Naive thymus-derived CD8-positive, alpha-beta T cell (primary cell): ENCODE measurements around the gene RNASEH2B. TPM values are rescaled to one million over a fixed set of nuclear protein-coding genes. Genes with fewer than 3 reads are reported as not detected.

Experiments
- ATAC-seq, 2 donors: fragments of 150-1000 bp; cut with Tn5 transposase in 1 of 2; sonication (Bioruptor Pico), chemical (Tn5 transposase) in 1 of 2; 1 replicate in 1 of 2; 2 replicates in 1 of 2; pipeline ENCODE4 v1.10.0; 2021; ENCODE audit warnings: mild to moderate bottlenecking in 2 of 2, moderate library complexity in 2 of 2
- POLR2A ChIA-PET: fragments of 350-600 bp; sonication (Branson Sonifier 250); formaldehyde crosslinking; loops from one replicate; lab custom pipeline; 2021; ENCODE audit warnings: antibody characterized with exemption; lab: Charles Lee
- DNase-seq, 10 donors: peaks; one replicate each; pipeline versions ENCODE4 v3.0.0 to v3.0.0-alpha.2; 2020 to 2022
- H3K27ac Mint-ChIP-seq, 10 donors: one replicate each; pipeline ENCODE4 v1.8.0; 2020 to 2022; ENCODE audit warnings: mild to moderate bottlenecking in 10 of 10, mixed read lengths in 10 of 10, moderate library complexity in 4 of 10, inconsistent platforms in 1 of 10
- H3K27me3 Mint-ChIP-seq, 5 donors: one replicate each; pipeline ENCODE4 v1.8.0; 2021 to 2022; ENCODE audit warnings: mixed read lengths in 5 of 5
- H3K36me3 Mint-ChIP-seq, 3 donors: one replicate each; pipeline ENCODE4 v1.8.0; 2020 to 2022; ENCODE audit warnings: mixed read lengths in 3 of 3, mild to moderate bottlenecking in 2 of 3, inconsistent platforms in 1 of 3
- H3K4me1 Mint-ChIP-seq, 4 donors: one replicate each; pipeline ENCODE4 v1.8.0; 2021 to 2022; ENCODE audit warnings: mixed read lengths in 4 of 4
- H3K4me3 Mint-ChIP-seq, 10 donors: one replicate each; pipeline ENCODE4 v1.8.0; 2020 to 2022; ENCODE audit warnings: mild to moderate bottlenecking in 10 of 10, mixed read lengths in 10 of 10, moderate library complexity in 6 of 10, inconsistent platforms in 1 of 10
- H3K9me3 Mint-ChIP-seq, 9 donors: one replicate each; pipeline ENCODE4 v1.8.0; 2020 to 2022; ENCODE audit warnings: mixed read lengths in 9 of 9, mild to moderate bottlenecking in 3 of 9, inconsistent platforms in 1 of 9, moderate library complexity in 1 of 9
- polyA plus RNA-seq, 3 donors: library from polyadenylated mRNA; unstranded; fragments of 300-500 nt; fragmentation: Illumina TruSeq; gene quantifications; one replicate each; pipeline ENCODE4 v1.2.3, GENCODE V29; 2021
- total RNA-seq, 8 experiments: library from RNA in 2 of 8; stranded (reverse) in 2 of 8; gene quantifications; one replicate each; pipeline ENCODE4 v1.2.3 and lab custom pipeline; 2021 to 2026

RNASEH2B gene
- total and polyA plus RNA-seq, 5 experiments from 2014 or later = 78.5 to 118 (median 101) TPM

- H3K4me1 Mint-ChIP-seq = peaks cover 12 to 34% (median 25%) of the 10 kb centered on the region in 4 donors
- no peaks in the 10 kb centered on the region for H3K36me3 Mint-ChIP-seq
- no peaks in the 10 kb centered on the region for H3K9me3 Mint-ChIP-seq
- POLR2A ChIA-PET = interaction anchor here (0.7 to 5.7 kb wide), 5 partner anchors 14 to 828 kb away, joined by 3 to 87 read pairs (median 3); no protein-coding TSS in a partner anchor
- peak overlapping the region in 9 of 10 donors; percentile 40 to 97 (median 69) for H3K27ac Mint-ChIP-seq
- ATAC-seq (no peak), DNase-seq (no peak)
- peaks cover 0 to 3% (median 0%) of the 10 kb centered on the region in 5 donors for H3K27me3 Mint-ChIP-seq
- peak overlapping the region in 8 of 10 donors; percentile 15 to 89 (median 54) for H3K4me3 Mint-ChIP-seq
Observed at GRCh38 chr13:50908371-50908770, 1.2 kb upstream of the RNASEH2B start.

- Mint-ChIP-seq H3K4me3 (peak overlapping the region; percentile 80 to 97 (median 90)), H3K27ac (peak overlapping the region; percentile 93 to 99 (median 97)), H3K36me3 (peaks cover 0 to 7% (median 0%) of the 10 kb centered on the region in 3 donors), H3K9me3 (no peaks in the 10 kb centered on the region), H3K4me1 (peaks cover 21 to 53% (median 39%) of the 10 kb centered on the region in 4 donors), H3K27me3 (peaks cover 0 to 3% (median 0%) of the 10 kb centered on the region in 5 donors)
- ATAC-seq (no peak), DNase-seq (no peak)
- POLR2A ChIA-PET = interaction anchor here (0.8 to 5.7 kb wide), 7 partner anchors 9 to 914 kb away, joined by 4 to 87 read pairs (median 5); partner anchors contain the start of gene TRIM13
Observed at GRCh38 chr13:50910485-50910805, 854 bp downstream of the RNASEH2B start.

GRCh38 chr13:50911081-50911631, 1.6 kb downstream of the RNASEH2B start:
- POLR2A ChIA-PET = interaction anchor here (1.3 to 5.7 kb wide), 9 partner anchors 10 to 1118 kb away, joined by 4 to 87 read pairs (median 5); partner anchors contain the start of genes KPNA3 and TRIM13
- peaks cover 0 to 7% (median 0%) of the 10 kb centered on the region in 3 donors for H3K36me3 Mint-ChIP-seq
- H3K27me3 Mint-ChIP-seq = no peaks in the 10 kb centered on the region
- DNase-seq (peak in 3 of 10 donors; percentile 20 to 26 (median 23)), ATAC-seq (no peak)
- H3K4me1 Mint-ChIP-seq = peaks cover 22 to 59% (median 45%) of the 10 kb centered on the region in 4 donors
- no peaks in the 10 kb centered on the region for H3K9me3 Mint-ChIP-seq
- peak overlapping the region; percentile 80 to 97 (median 90) for H3K4me3 Mint-ChIP-seq
- H3K27ac Mint-ChIP-seq = peak overlapping the region; percentile 93 to 99 (median 97)

- POLR2A ChIA-PET = interaction anchor here (0.6 to 5.7 kb wide), 11 partner anchors 11 to 1119 kb away, joined by 3 to 87 read pairs (median 5); partner anchors contain the start of genes KPNA3 and TRIM13
- peak; percentile 77 to 95 (median 88) for DNase-seq
- Mint-ChIP-seq H3K9me3 (no peaks in the 10 kb centered on the region), H3K36me3 (peaks cover 0 to 9% (median 0%) of the 10 kb centered on the region in 3 donors), H3K27ac (peak overlapping the region; percentile 91 to 99 (median 96)), H3K27me3 (no peaks in the 10 kb centered on the region), H3K4me3 (peak overlapping the region; percentile 80 to 97 (median 90)), H3K4me1 (peaks cover 29 to 69% (median 55%) of the 10 kb centered on the region in 4 donors)
- ATAC-seq = peak; percentile 48 to 60
Observed at GRCh38 chr13:50911937-50912795, 2.6 kb downstream of the RNASEH2B start.

- ATAC-seq = no peak
- peaks cover 32 to 74% (median 61%) of the 10 kb centered on the region in 4 donors for H3K4me1 Mint-ChIP-seq
- POLR2A ChIA-PET = interaction anchor here (1.6 to 5.7 kb wide), 2 partner anchors 19 to 936 kb away, joined by 5 to 87 read pairs; no protein-coding TSS in a partner anchor
Observed at GRCh38 chr13:50912851-50913250, 3.3 kb downstream of the RNASEH2B start.

GRCh38 chr13:50914176-50914700, 4.6 kb downstream of the RNASEH2B start:
- Mint-ChIP-seq H3K27me3 (no peaks in the 10 kb centered on the region), H3K4me1 (peaks cover 39 to 78% (median 70%) of the 10 kb centered on the region in 4 donors), H3K36me3 (peaks cover 0 to 11% (median 0%) of the 10 kb centered on the region in 3 donors), H3K4me3 (no peak overlapping the region), H3K27ac (peak overlapping the region in 4 of 10 donors; percentile 3 to 97 (median 54)), H3K9me3 (no peaks in the 10 kb centered on the region)
- ATAC-seq (no peak), DNase-seq (no peak)
- POLR2A ChIA-PET = no interaction called here

More at GRCh38 chr13:50912851-50913250, 3.3 kb downstream of the RNASEH2B start:
- H3K4me3 Mint-ChIP-seq = no peak overlapping the region
- H3K27me3 Mint-ChIP-seq = no peaks in the 10 kb centered on the region
- H3K36me3 Mint-ChIP-seq = peaks cover 0 to 9% (median 0%) of the 10 kb centered on the region in 3 donors
- H3K27ac Mint-ChIP-seq = peak overlapping the region in 1 of 10 donors; percentile 13
- H3K9me3 Mint-ChIP-seq = no peaks in the 10 kb centered on the region
- no peak for DNase-seq

GRCh38 chr13:50914848-50915247, 5.3 kb downstream of the RNASEH2B start:
- Mint-ChIP-seq H3K9me3 (no peaks in the 10 kb centered on the region), H3K27me3 (no peaks in the 10 kb centered on the region), H3K27ac (peak overlapping the region in 7 of 10 donors; percentile 2 to 97 (median 39)), H3K4me1 (peaks cover 41 to 83% (median 76%) of the 10 kb centered on the region in 4 donors), H3K36me3 (peaks cover 0 to 13% (median 0%) of the 10 kb centered on the region in 3 donors), H3K4me3 (peak overlapping the region in 4 of 10 donors; percentile 5 to 27 (median 13))
- POLR2A ChIA-PET = interaction anchor here (1.0 to 1.3 kb wide), 2 partner anchors 15 to 23 kb away, joined by 3 to 4 read pairs; no protein-coding TSS in a partner anchor
- no peak for DNase-seq
- ATAC-seq = no peak

- H3K36me3 Mint-ChIP-seq = peaks cover 0 to 17% (median 0%) of the 10 kb centered on the region in 3 donors
- peaks cover 41 to 88% (median 80%) of the 10 kb centered on the region in 4 donors for H3K4me1 Mint-ChIP-seq
- H3K4me3 Mint-ChIP-seq = peak overlapping the region in 4 of 10 donors; percentile 5 to 15 (median 8)
- no peaks in the 10 kb centered on the region for H3K9me3 Mint-ChIP-seq
- ATAC-seq (no peak), DNase-seq (peak in 1 of 10 donors; percentile 9)
- peak overlapping the region in 8 of 10 donors; percentile 16 to 97 (median 46) for H3K27ac Mint-ChIP-seq
- POLR2A ChIA-PET = interaction anchor here (1.0 to 1.3 kb wide), 2 partner anchors 16 to 24 kb away, joined by 3 to 4 read pairs; no protein-coding TSS in a partner anchor
- no peaks in the 10 kb centered on the region for H3K27me3 Mint-ChIP-seq
Observed at GRCh38 chr13:50915565-50915964, 6.0 kb downstream of the RNASEH2B start.

- POLR2A ChIA-PET = interaction anchor here (0.7 to 1.3 kb wide), 2 partner anchors 792 to 1667 kb away, joined by 3 to 5 read pairs; no protein-coding TSS in a partner anchor
- peaks cover 36 to 87% (median 70%) of the 10 kb centered on the region in 4 donors for H3K4me1 Mint-ChIP-seq
- peak overlapping the region; percentile 41 to 97 (median 88) for H3K27ac Mint-ChIP-seq
- ATAC-seq (peak in 1 of 2 donors; percentile 23), DNase-seq (peak in 1 of 10 donors; percentile 15)
- peaks cover 0 to 20% (median 8%) of the 10 kb centered on the region in 3 donors for H3K36me3 Mint-ChIP-seq
- peak overlapping the region; percentile 64 to 85 (median 80) for H3K4me3 Mint-ChIP-seq
- H3K9me3 Mint-ChIP-seq = peaks cover 0 to 7% (median 0%) of the 10 kb centered on the region in 9 donors
- no peaks in the 10 kb centered on the region for H3K27me3 Mint-ChIP-seq
Observed at GRCh38 chr13:50916701-50917184, 7.2 kb downstream of the RNASEH2B start.

GRCh38 chr13:50917572-50917971, 8.0 kb downstream of the RNASEH2B start:
- Mint-ChIP-seq H3K27ac (peak overlapping the region in 5 of 10 donors; percentile 87 to 97 (median 90)), H3K4me3 (peak overlapping the region in 5 of 10 donors; percentile 70 to 84 (median 79)), H3K36me3 (peaks cover 8 to 28% (median 17%) of the 10 kb centered on the region in 3 donors), H3K4me1 (peaks cover 33 to 79% (median 62%) of the 10 kb centered on the region in 4 donors), H3K27me3 (no peaks in the 10 kb centered on the region), H3K9me3 (peaks cover under 1 to 15% (median 7%) of the 10 kb centered on the region in 9 donors)
- no peak for DNase-seq
- ATAC-seq = no peak
- POLR2A ChIA-PET = interaction anchor here (1.3 kb wide), 1 partner anchor 793 kb away, joined by 5 read pairs; no protein-coding TSS in a partner anchor

- POLR2A ChIA-PET = interaction anchor here (0.7 kb wide), 1 partner anchor 121 kb away, joined by 3 read pairs; no protein-coding TSS in a partner anchor
- Mint-ChIP-seq H3K36me3 (peaks cover 18 to 30% (median 27%) of the 10 kb centered on the region in 3 donors), H3K4me3 (peak overlapping the region in 4 of 10 donors; percentile 2 to 45 (median 22)), H3K27ac (peak overlapping the region in 4 of 10 donors; percentile 3 to 68 (median 19)), H3K9me3 (peaks cover 4 to 25% (median 17%) of the 10 kb centered on the region in 9 donors), H3K27me3 (no peaks in the 10 kb centered on the region), H3K4me1 (peaks cover 33 to 73% (median 61%) of the 10 kb centered on the region in 4 donors)
- DNase-seq (no peak), ATAC-seq (no peak)
Observed at GRCh38 chr13:50918567-50918966, 9.0 kb downstream of the RNASEH2B start.
